GF-D8 (cell line): ENCODE data around the gene CDC7.

Experiments used
- DNase-seq: peaks from one replicate; lab custom pipeline; 2025; lab: John Stamatoyannopoulos, UW

The CDC7 gene

DNA sequence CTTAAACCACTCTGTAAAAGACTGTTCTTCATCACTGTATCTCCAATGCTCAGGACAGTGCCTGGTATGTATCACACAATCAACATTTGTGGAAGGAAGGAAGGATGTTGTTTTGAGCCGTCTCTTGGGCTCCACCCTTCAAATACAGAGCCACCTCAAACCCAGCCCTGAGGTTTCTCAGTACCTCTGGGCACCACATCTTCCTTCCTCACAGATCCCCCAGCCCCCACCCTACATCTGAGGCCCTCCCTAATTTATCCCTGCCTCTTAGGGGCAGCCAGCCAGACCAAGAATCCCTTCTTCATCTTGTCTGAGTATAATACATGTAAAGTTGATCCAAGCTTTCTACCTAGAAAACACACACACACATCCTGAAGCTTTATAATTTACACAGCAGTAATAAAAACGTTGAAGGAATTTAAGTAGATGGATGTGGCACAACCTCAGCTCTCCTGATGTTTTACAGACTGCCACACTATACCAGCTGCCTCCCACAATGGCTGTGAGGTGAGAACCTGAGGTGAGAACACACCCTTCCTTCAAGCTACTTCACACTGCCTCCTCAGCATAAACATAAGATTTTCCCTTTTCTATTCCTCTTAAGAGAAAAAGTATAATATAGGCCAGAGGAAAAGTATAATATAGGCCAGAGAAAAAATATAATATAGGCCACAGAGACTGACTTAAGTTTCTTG lies 48.5 kb downstream of the CDC7 start:
- no peak for DNase-seq

DNA sequence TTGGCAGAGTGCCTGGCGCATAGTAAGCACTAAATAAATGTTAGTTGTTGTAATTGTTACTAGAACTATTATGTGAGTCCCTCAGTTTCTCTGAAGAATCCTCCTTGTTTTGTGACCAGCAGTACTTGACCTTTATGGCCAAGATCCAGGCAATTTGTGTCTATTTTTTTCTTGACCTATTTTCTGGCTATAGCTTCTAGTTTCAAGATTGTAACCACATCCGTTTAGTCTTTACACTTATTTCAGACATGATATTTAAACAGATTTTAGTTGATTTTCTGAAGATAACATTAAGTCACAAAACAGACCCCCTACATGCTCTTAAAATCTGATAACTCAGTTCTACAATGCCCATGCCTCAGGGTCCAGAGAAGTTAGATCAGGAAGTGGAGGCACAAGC lies 50.3 kb downstream of the CDC7 start:
- no peak for DNase-seq

DNA sequence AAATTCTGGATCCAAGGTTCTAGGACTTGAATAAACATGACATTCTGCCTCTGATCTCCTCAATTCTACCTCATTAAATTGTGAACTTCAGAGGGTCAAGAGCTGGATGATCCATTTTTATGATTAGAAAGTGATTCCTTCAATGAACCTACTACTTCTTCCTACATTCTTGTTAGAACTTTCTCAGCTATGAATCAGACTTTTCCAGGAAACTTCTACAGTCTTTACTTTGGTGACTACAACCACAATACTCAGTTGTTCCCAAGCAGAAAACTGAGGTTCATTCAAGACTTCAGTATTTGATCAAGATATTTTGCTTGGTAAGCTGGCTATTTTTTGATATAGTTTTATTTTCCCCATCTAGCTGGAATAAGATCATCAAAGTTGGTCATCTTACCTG lies 51.4 kb downstream of the CDC7 start:
- no peak for DNase-seq

GRCh38 chr1:91552596-91552995 lies 51.9 kb downstream of the CDC7 start:
- DNase-seq, result no peak

DNA sequence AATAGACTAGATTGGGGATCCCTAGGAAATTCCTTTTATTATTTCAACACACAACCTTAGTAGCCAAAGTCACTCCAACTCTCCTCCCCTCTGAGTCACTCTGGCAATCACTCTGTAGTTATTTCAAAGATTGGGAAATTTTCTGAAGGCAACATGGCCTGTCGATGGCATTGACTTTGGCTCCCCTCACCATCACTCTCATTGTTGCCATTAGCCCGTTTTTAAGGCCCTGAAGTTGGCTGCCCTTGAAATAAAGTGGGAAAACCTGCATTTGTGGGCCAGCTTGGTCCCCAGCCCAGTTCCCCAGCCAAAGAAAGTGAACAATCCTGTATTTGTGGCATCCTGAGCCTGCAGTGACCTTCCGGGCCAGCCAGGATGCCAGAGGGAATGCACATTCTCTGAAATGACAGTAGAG lies 52.5 kb downstream of the CDC7 start:
- no peak for DNase-seq

DNA sequence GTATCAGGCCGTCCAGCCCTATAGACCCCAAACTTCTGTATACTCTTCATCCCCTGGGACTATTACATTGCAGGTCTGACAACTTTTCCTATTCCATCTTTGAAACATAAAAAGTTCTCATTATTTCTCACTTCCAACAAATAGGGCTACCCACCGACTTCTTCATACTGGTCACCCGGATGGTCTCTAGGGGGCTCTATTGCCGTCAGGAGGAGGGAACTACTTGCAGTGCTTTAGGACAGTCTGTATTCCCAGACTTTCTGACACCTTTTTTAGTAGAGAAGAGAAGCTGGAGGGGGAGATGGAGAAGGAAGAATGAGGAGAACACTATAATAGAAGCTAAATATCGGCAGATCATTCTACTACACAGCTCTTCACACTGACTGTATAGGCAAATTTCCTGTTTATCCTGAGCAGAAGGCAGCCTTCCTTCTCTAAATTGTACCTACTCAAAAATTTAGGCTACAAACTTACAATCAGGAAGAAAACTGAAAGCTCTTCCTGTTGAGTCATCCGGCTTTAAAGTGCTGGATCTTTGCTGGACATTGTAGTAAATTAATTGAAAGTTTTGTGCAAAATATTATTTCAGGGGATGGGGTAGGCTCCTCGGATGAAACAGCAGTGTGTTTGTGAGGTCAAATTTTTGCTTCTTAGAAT lies 54.6 kb downstream of the CDC7 start:
- no peak for DNase-seq

DNA sequence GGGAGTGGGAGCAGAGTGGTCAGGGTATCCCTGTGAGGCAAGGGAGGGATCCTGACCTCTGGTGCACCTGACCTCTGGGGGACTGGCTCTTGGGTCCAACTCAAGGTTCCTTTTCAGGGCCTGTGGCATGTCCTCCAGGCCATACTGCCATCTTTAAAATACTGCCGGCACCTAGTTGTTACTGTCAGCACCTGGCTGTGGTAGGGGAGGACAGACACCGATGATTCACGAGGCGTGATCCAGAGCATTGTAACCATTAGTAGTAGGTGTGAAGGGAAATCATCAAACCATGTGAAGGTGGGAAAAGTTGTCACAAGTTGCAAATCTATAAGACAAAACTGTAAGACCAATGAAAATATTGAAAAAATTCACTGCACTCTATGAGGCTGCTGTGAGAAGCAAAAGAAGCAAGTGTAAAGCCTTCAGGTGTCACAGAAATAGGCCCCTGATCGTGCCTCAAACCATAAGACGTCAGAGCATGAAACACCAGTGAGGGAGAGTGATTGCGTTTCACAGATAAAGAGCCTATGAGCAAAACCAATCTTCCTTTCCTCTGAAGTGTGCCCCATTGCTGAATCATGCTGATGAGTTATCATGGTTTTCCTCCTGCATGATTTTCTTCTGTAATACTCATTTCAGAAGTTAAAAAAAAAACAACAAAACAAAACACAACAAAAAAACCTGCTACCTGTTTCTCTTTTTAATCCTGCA lies 55.3 kb downstream of the CDC7 start:
- DNase-seq, result no peak

- DNase-seq, result no peak
Observed at GRCh38 chr1:91556556-91556955, 55.9 kb downstream of the CDC7 start.

- DNase-seq, result no peak
Observed at GRCh38 chr1:91557039-91557690, 56.5 kb downstream of the CDC7 start.

DNA sequence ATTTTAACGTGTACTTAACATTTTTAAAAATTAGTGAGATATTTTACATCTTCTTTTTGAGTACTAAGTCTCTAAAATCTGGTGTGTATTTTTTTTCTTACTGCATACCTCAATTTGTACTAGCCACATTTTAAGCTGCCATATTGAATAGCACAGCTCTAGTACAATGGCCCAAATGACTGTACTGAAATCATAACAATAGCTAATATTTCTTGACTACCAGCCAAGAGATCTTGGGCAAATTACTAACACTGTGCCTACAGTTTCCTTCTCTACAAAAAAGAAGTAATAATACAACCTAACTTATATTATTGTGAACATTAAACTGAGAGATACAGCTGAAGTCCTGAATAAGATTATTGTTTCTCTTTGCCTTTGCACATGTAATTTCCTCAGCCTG lies 57.2 kb downstream of the CDC7 start:
- no peak for DNase-seq

GRCh38 chr1:91559046-91559750 lies 58.5 kb downstream of the CDC7 start:
- no peak for DNase-seq

GRCh38 chr1:91559838-91560565 lies 59.4 kb downstream of the CDC7 start:
- DNase-seq, result no peak

DNA sequence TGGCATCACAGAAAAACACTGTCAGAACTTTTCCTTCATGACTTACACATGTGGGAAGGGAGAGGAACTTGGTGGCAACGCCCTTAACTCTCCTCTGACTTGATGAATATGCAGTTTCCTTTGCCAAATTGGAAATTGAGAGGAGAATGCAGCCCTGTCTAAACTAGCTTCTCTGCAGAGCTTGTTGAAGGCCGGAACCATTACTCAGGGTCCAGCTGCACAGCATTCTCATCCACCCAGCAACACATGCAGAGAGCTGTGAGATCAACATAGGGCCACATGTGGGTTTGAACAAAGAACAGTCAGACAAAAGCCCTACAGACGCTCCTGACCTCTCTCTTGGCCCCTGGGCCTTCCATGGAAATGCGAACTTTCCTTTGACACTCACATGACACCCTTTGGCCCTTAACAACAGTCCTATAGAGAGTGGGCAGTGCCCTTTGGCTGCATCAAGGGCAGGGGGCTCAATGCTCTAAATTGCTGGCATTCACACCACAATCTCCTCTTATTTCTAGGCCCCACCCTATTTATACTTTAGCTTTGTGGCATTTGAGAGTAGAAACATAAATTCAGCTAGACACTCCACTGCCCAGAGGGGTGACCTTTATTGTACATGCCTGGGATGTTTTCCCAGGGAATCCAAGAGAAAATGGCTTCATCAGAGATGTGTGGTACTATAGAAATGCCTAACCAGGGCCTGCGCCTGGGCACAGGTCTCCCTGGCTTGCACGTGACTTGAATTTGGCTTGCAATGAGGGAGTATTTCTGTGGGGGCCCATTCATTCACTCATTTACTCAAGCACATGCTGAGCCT lies 64.4 kb downstream of the CDC7 start:
- no peak for DNase-seq

DNA sequence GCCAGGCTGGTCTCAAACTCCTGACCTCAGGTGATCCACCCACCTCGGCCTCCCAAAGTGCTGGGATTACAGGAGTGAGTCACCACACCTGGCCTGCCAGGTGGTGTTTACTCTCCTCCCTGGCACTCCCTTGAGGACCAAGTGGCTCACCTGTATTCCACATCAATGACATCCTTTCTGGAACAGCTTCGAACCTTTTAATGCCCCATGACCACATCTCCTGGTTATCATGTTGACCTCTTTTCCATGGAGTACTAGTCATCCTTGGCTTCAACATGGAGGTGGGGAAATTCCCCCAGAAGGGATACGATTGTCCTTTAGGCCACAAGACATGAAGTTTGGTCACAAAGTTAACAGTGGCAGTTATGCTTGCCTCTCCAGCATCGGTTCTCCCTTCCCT lies 66.9 kb downstream of the CDC7 start:
- no peak for DNase-seq

DNA sequence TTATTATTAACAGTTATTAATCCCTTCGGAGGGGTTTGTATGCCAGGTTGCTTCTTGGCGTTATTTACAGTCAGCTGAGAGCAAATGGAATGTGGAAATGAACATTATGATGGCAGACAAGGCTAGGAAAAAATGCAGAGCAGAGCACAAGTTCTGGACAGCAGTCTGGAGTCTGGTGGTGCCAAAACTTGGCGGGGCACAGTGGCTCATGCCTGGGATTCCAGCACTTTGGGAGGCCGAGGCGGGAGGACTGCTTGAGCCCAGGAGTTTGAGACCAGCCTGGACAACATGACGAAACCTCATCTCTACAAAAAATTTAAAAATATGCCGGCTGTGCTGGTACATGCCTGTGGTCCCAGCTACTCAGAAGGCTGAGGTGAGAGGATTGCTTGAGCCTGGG lies 67.6 kb downstream of the CDC7 start:
- no peak for DNase-seq

DNA sequence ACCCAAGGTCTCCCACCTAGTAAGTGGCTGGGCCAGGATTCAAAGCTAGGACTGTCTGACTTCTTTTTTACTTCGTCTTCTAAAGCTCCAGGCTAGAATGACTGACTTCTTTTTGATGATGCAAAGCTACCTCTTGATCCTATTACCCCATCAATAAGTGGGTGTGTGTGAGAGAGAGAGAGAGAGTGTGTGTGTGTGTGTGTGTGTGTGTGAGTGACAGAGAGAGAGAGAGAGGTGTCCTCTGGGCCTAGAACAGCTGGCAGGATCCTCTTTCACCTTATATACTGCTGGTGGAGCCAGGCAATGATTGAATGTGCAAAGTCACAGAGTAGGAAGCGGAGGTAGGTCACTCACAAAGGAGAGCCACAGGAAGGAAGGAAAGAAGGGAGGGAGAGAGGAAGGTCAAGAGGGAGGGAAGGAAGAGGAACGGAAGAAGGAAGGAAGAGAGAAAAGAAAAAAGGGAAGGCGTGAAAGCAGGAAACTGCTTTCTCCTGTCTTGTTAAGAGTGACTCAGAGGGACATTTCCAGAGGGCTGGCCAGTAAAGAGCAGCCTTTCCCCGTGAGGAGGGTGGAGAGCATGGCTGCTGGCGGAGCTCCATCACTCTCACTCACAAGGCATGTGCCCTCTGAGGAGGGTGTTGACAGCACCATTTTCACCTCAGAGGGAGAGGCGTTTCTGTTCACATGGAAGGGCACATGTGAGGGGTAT lies 68.9 kb downstream of the CDC7 start:
- no peak for DNase-seq

DNA sequence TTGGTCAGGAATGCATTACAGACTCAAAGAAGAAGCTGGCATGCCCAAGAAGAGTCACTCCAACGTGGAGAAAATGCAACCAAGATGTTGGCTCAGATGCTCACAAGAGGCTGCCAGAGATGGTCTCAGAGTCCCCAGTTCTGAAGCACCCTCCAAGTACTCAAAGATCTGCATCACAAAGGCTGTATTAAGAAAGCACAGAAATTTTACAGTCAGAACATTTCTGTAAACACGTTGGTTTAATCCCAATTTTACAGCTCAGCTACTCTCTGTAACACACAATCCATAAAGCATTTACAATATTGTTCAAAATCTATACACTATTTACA lies 69.4 kb downstream of the CDC7 start:
- no peak for DNase-seq

DNA sequence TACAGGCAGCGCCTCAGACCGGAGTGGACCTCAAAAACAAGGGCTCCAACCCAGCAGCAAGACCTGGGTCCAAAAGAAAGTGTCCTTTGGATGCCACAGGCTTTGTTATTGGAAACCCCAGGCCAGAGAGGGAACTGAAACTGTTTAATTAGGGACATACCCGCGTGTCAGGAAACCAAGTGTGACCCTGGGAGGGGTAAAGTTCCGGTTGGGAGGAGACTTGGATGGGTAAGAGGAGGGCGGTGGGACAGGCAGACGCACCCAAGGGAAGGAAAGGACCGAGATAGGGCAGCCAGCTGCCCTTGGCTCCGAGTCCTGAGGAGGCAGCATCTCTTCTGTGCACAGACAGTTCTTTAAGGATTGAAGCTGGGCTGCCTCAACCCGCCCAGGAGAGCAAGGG lies 71.4 kb downstream of the CDC7 start:
- DNase-seq, result no peak
